GM23338 (cell line): ENCODE measurements around the gene RPF1. TPM values are rescaled to one million over a fixed set of nuclear protein-coding genes. Genes with fewer than 3 reads are reported as not detected.

Experiments
- ATAC-seq: fragments of 200-7000 bp; cut with Tn5 transposase; 3 replicates; pipeline ENCODE4 v1.9.1; 2020
- DNase-seq: peaks from one replicate; pipeline ENCODE4 v3.0.0-alpha.2; 2015; ENCODE audit warnings: low spot score
- H2AFZ ChIP-seq: fragments of 200-600 bp; sonication (generic); 2 replicates; pipeline ENCODE4 v1.8.0; 2016; ENCODE audit warnings: antibody characterized with exemption, mild to moderate bottlenecking, moderate library complexity
- H3F3A ChIP-seq: fragments of 200-600 bp; sonication (generic); replicated peaks from 2 replicates; pipeline ENCODE4 v1.8.0; 2017; ENCODE audit warnings: antibody characterized with exemption, mixed run types, low read depth
- H3K27ac ChIP-seq: fragments of 200-600 bp; sonication (generic); 2 replicates; pipeline ENCODE4 v1.6.1; 2016; ENCODE audit warnings: low read depth
- H3K27me3 ChIP-seq: fragments of 200-600 bp; sonication (generic); 2 replicates; pipeline ENCODE4 v1.8.0; 2016; ENCODE audit warnings: mild to moderate bottlenecking, mixed run types, moderate library complexity; ENCODE audit not compliant: insufficient read depth
- H3K36me3 ChIP-seq: fragments of 200-600 bp; sonication (generic); 2 replicates; pipeline ENCODE4 v1.8.0; 2016; ENCODE audit warnings: mild to moderate bottlenecking; ENCODE audit not compliant: insufficient read depth
- H3K4me1 ChIP-seq: fragments of 200-600 bp; sonication (generic); 2 replicates; pipeline ENCODE4 v1.8.0; 2016; ENCODE audit warnings: mild to moderate bottlenecking, moderate library complexity; ENCODE audit not compliant: insufficient read depth
- H3K4me2 ChIP-seq: fragments of 200-600 bp; sonication (generic); 2 replicates; pipeline ENCODE4 v1.7.1; 2017; ENCODE audit warnings: mixed run types
- H3K4me3 ChIP-seq: fragments of 200-600 bp; sonication (generic); 2 replicates; pipeline ENCODE4 v1.6.1; 2016; ENCODE audit warnings: mixed run types
- H3K79me2 ChIP-seq: fragments of 200-600 bp; sonication (generic); replicated peaks from 2 replicates; pipeline ENCODE4 v1.8.0; 2017; ENCODE audit warnings: mild to moderate bottlenecking; ENCODE audit not compliant: insufficient read depth
- H3K9me2 ChIP-seq: fragments of 200-600 bp; sonication (generic); 2 replicates; pipeline ENCODE4 v1.8.0; 2017; ENCODE audit not compliant: insufficient read depth
- H4K20me1 ChIP-seq: fragments of 200-600 bp; sonication (generic); replicated peaks from 2 replicates; pipeline ENCODE4 v1.8.0; 2017; ENCODE audit warnings: mild to moderate bottlenecking; ENCODE audit not compliant: insufficient read depth
- H3K27ac Mint-ChIP-seq: 2 replicates; pipeline ENCODE4 v1.8.0; 2020; ENCODE audit warnings: inconsistent platforms, mild to moderate bottlenecking, moderate library complexity, mixed read lengths
- H3K27me3 Mint-ChIP-seq: 3 replicates; pipeline ENCODE4 v1.8.0; 2022; ENCODE audit warnings: low read depth, mild to moderate bottlenecking, moderate library complexity, mixed read lengths, inconsistent platforms; ENCODE audit not compliant: insufficient read depth, poor library complexity
- H3K36me3 Mint-ChIP-seq: 3 replicates; pipeline ENCODE4 v1.8.0; 2021; ENCODE audit warnings: low read depth, mild to moderate bottlenecking, inconsistent platforms, moderate library complexity, mixed read lengths
- H3K4me1 Mint-ChIP-seq: 3 replicates; pipeline ENCODE4 v1.8.0; 2020; ENCODE audit warnings: mild to moderate bottlenecking, inconsistent platforms, mixed read lengths
- H3K4me3 Mint-ChIP-seq: 3 replicates; pipeline ENCODE4 v1.8.0; 2021; ENCODE audit warnings: moderate library complexity, mild to moderate bottlenecking, inconsistent platforms, mixed read lengths
- H3K9me3 Mint-ChIP-seq: 3 replicates; pipeline ENCODE4 v1.8.0; 2020; ENCODE audit warnings: moderate library complexity, mild to moderate bottlenecking, inconsistent platforms, mixed read lengths
- POLR2AphosphoS5 ChIP-seq: IDR thresholded peaks from 2 replicates; pipeline ENCODE4 v1.6.1; 2016; ENCODE audit warnings: antibody characterized with exemption, low read depth
- STAT1 ChIP-seq: IDR thresholded peaks from one replicate; pipeline ENCODE4 v1.6.1; 2016; ENCODE audit warnings: antibody characterized with exemption; ENCODE audit not compliant: unreplicated experiment
- polyA plus RNA-seq: library from polyadenylated mRNA; unstranded; fragments of >200 nt; fragmentation: Nextera tagmentation; extraction: Ambion mirVana; gene quantifications from 2 replicates; pipeline ENCODE4 v1.2.1, GENCODE V29; 2016
- total RNA-seq: library from RNA; depleted of rRNA; stranded (reverse); fragments of >200 nt; shearing (Covaris generic); gene quantifications from 2 replicates; pipeline ENCODE4 v1.2.3, GENCODE V29; 2014; rRNA removed
- TF ChIP-seq, protein P1 (sequence below): IDR thresholded peaks from 2 replicates; pipeline ENCODE4 v1.6.1; 2016; ENCODE audit warnings: antibody characterized with exemption
- TF ChIP-seq, protein P2 (sequence below), 2 experiments: fragments of 200-600 bp in 1 of 2; sonication (generic) in 1 of 2; conservative IDR thresholded peaks; 2 replicates each; pipeline versions ENCODE4 v1.5.1 to v1.6.1; 2016 to 2017; ENCODE audit warnings: antibody characterized with exemption in 2 of 2, low read depth in 2 of 2, mild to moderate bottlenecking in 2 of 2, moderate library complexity in 1 of 2

RPF1 gene
- total and polyA plus RNA-seq, 2 experiments from 2014 or later: 56.4 to 57.1 TPM

DNA sequence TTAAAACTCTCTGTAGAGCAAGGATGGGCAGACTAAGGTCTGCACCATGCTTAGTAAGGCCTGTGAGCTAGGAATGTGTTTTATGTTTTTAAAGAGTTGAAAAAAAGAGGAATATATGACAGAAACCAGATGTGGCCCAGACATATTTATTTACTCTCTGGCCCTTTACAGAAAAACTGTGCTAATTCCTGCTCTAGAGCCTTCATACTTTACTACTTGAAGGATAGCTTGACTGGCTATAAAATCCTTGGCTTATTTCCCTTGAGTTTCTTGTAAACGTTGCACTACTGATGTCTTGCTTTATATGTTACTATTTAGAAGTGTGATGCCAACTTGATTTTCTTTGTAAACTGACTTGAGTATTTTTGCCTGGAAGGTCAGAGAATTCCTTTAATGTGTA, 61.7 kb downstream of the RPF1 start (continued):
- TF ChIP-seq POLR2AphosphoS5: no peak

DNA sequence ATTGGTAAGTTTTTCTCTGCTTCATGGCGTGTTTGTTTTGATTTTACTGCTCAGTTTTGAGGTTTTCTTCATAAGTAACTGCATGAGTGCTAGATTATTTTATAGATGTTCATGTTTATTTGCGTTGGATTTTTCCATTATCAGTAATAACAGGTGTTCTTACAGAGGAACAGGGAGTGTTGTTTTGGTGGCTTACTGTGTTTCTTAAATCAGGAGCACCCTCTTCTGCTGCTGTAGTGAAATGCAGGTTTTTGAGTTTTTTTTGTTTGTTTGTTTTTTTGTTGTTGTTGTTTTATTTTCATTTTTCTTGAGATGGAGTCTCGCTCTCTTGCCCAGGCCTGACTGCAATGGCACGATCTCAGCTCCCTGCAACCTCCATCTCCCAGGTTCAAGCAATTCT, 62.6 kb downstream of the RPF1 start:
- no peak overlapping the region for H3K4me3 ChIP-seq
- H3K27ac ChIP-seq: no peak overlapping the region
- Mint-ChIP-seq H3K27ac (no peak overlapping the region), H3K9me3 (no peaks in the 10 kb centered on the region), H3K27me3 (no peaks in the 10 kb centered on the region), H3K4me1 (no peaks in the 10 kb centered on the region), H3K36me3 (no peaks in the 10 kb centered on the region), H3K4me3 (no peak overlapping the region)
- no peaks in the 10 kb centered on the region for H3K27me3 ChIP-seq
- no peak overlapping the region for H3K4me2 ChIP-seq
- H3F3A ChIP-seq: no peaks in the 10 kb centered on the region
- DNase-seq: peak; percentile 23
- no peaks in the 10 kb centered on the region for H3K79me2 ChIP-seq
- H3K9me2 ChIP-seq: no peaks in the 10 kb centered on the region
- ATAC-seq: no peak
- H2AFZ ChIP-seq: no peak overlapping the region
- no peak for TF ChIP-seq STAT1
- TF ChIP-seq, protein P1, sequence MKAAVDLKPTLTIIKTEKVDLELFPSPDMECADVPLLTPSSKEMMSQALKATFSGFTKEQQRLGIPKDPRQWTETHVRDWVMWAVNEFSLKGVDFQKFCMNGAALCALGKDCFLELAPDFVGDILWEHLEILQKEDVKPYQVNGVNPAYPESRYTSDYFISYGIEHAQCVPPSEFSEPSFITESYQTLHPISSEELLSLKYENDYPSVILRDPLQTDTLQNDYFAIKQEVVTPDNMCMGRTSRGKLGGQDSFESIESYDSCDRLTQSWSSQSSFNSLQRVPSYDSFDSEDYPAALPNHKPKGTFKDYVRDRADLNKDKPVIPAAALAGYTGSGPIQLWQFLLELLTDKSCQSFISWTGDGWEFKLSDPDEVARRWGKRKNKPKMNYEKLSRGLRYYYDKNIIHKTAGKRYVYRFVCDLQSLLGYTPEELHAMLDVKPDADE: no peak
- TF ChIP-seq, protein P2, sequence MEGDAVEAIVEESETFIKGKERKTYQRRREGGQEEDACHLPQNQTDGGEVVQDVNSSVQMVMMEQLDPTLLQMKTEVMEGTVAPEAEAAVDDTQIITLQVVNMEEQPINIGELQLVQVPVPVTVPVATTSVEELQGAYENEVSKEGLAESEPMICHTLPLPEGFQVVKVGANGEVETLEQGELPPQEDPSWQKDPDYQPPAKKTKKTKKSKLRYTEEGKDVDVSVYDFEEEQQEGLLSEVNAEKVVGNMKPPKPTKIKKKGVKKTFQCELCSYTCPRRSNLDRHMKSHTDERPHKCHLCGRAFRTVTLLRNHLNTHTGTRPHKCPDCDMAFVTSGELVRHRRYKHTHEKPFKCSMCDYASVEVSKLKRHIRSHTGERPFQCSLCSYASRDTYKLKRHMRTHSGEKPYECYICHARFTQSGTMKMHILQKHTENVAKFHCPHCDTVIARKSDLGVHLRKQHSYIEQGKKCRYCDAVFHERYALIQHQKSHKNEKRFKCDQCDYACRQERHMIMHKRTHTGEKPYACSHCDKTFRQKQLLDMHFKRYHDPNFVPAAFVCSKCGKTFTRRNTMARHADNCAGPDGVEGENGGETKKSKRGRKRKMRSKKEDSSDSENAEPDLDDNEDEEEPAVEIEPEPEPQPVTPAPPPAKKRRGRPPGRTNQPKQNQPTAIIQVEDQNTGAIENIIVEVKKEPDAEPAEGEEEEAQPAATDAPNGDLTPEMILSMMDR (conservative IDR thresholded peaks at IDR 0.05; ENCODE audit: low read depth in 2 of 2): peak; percentile 57 to 65
- H3K4me1 ChIP-seq: no peaks in the 10 kb centered on the region
- H3K36me3 ChIP-seq: no peaks in the 10 kb centered on the region
- H4K20me1 ChIP-seq: no peaks in the 10 kb centered on the region

Other genes starting within 250 kb of the RPF1 start
- gene SAMD13, start 177.6 kb upstream of the RPF1 start, total RNA-seq: 3.6 and 4.7 TPM in 2 replicates
- gene SAMD13, start 177.6 kb upstream of the RPF1 start, polyA plus RNA-seq: 2.1 and 2.5 TPM in 2 replicates
- not detected in 2 replicates for gene DNASE2B, start 80.8 kb upstream of the RPF1 start, total RNA-seq
- not detected in 2 replicates for gene DNASE2B, start 80.8 kb upstream of the RPF1 start, polyA plus RNA-seq
- gene SPATA1, start 27.1 kb downstream of the RPF1 start, total RNA-seq: not detected in 2 replicates
- gene SPATA1, start 27.1 kb downstream of the RPF1 start, polyA plus RNA-seq: 2.8 and 3.3 TPM in 2 replicates
- gene GNG5, start 27.3 kb downstream of the RPF1 start, total RNA-seq: 71.5 and 95.9 TPM in 2 replicates
- 674 and 728 TPM in 2 replicates for gene GNG5, start 27.3 kb downstream of the RPF1 start, polyA plus RNA-seq
- 5.1 and 5.2 TPM in 2 replicates for gene CTBS, start 95.2 kb downstream of the RPF1 start, total RNA-seq
- 2.9 and 4.3 TPM in 2 replicates for gene CTBS, start 95.2 kb downstream of the RPF1 start, polyA plus RNA-seq
- 27.5 and 28.4 TPM in 2 replicates for gene SSX2IP, start 211.2 kb downstream of the RPF1 start, total RNA-seq
- gene SSX2IP, start 211.2 kb downstream of the RPF1 start, polyA plus RNA-seq: 20.1 and 23.2 TPM in 2 replicates